Stimulated activated naive CD4-positive, alpha-beta T cell treated with Interleukin-2 at 50 U/mL for 16 hours (primary cell): Measurements from ENCODE around the gene GDI1.

Experiments
- DNase-seq: peaks from one replicate; lab custom pipeline; 2025; lab: John Stamatoyannopoulos, UW

The GDI1 gene

DNA sequence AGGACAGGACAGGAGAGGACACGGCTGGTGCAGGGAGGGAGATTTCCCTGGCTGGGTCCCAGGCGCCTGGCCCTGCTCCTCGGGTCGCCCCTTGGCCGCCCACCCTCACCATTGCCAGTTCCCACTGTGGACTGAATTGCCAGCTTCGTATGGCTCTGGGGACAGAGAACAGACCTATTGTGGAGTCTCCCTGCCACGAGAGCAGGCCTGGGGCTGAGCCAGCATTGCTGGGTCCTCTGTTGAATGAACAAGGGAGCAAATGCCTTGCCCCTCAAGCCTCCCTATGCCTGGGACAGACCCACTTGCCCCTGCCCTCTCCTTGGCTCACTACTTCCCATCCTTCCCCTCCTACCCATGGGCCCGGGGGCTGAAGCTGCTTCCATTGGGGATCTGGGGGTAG, 25.4 kb downstream of the GDI1 start:
- no peak for DNase-seq

DNA sequence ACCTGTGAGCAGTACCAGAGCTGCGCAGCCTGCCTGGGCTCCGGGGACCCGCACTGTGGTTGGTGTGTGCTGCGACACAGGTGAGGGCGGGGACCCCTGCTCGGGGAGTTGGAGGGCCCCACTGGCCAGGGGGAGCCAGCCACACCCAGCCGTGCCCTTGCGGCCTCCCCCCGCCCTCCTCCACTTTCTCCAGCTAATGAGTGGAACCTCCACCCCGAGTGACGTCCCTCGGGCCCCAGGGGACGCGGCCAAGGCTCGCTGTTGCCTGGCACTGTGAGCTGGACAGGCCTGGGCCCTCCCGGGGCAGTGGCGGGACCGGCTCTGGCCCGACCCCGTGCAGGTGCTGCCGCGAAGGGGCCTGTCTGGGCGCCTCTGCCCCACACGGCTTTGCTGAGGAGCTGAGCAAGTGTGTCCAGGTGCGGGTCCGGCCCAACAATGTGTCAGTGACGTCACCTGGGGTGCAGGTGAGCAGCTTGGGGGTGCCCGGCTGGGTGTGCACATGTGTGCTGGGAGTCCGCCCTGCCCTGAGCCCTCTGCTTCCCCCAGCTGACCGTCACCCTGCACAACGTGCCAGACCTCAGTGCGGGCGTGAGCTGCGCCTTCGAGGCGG, 26.8 kb downstream of the GDI1 start:
- no peak for DNase-seq

DNA sequence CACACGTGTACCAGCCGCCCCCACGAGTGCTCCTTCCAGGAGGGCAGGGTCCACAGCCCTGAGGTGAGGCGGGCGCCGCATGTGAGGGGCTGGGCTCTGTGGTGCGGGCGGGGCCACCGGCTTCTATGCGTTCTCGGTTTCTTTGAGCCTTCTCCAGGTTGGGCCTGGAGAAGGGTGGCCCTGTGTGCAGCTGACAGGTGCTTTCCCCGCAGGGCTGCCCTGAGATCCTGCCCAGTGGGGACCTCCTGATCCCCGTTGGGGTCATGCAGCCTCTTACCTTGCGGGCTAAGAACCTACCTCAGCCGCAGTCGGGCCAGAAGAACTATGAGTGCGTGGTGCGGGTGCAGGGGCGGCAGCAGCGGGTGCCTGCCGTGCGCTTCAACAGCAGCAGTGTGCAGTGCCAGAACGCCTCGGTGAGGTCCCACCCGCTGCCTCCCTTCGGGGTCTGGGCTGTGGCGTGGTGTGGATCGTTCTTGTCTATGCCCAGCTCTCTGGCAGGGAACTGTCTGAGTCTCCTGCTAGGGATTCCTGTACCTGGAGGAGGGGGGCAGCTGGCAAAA, 27.9 kb downstream of the GDI1 start:
- no peak for DNase-seq

DNA sequence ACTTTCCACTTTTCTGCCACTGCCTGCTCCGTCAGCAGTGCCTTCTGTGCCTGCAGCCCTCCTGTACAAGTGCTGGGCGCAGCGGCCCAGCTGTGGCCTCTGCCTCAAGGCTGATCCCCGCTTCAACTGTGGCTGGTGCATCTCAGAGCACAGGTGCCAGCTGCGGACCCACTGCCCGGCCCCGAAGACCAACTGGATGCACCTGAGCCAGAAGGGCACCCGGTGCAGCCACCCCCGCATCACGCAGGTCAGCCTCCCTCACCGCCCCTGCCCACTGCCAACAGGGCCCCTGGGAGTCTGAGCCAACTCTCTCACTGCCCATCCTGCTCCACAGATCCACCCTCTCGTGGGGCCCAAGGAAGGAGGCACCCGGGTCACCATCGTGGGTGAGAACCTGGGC, 28.6 kb downstream of the GDI1 start:
- DNase-seq: no peak

DNA sequence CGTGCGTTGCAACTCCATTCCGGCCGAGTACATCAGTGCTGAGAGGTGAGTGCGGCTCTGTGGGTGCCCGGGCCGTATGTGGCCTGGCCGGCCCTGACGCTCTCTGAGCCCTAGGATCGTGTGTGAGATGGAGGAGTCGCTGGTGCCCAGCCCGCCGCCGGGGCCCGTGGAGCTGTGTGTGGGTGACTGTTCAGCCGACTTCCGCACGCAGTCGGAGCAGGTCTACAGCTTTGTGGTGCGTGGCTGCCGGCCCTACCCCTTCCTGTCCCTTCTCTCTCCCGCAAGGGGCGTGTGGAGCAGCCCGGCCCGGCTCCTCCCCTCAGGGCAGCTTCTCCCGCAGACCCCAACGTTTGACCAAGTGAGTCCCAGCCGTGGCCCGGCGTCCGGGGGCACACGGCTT, 29.1 kb downstream of the GDI1 start:
- DNase-seq: no peak

DNA sequence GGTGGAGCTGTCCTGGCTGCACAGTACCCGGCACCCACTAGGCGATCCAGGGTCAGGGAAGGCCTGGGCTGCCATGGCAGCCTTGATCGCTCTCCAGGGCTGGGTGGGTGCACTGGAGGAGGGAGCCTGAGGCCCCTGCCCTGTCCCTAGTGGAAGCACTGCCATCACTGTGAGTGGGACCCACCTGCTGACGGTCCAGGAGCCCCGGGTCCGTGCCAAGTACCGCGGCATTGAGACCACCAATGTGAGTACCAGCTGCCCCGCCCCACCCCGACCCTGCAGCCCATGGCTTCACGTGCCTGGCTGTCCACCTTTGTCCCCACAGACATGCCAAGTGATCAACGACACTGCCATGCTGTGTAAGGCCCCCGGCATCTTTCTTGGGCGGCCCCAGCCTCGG, 30.0 kb downstream of the GDI1 start:
- DNase-seq: no peak

DNA sequence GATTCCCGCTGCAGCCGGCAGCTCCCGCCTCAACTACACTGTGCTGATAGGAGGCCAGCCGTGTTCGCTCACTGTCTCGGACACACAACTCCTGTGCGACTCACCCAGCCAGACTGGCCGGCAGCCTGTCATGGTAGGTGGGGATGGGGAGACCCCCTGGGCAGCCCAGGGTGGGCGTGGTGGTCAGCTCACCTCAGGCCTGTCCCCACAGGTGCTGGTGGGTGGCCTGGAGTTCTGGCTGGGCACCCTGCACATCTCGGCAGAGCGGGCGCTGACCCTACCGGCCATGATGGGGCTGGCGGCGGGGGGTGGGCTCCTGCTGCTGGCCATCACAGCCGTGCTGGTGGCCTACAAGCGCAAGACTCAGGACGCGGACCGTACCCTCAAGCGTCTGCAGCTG, 30.6 kb downstream of the GDI1 start:
- DNase-seq: no peak

DNA sequence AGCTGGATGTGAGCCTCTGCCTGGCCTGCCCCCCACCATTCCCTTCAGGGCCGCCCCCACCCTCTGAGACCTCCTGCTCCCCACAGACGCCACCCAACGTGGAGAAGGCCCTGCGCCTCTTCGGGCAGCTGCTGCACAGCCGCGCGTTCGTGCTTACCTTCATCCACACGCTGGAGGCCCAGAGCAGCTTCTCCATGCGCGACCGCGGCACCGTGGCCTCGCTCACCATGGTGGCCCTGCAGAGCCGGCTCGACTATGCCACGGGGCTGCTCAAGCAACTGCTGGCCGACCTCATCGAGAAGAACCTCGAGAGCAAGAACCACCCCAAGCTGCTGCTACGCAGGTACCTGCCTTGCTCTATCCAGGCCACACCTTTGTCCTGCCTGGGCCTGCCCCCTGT, 31.3 kb downstream of the GDI1 start:
- no peak for DNase-seq

DNA sequence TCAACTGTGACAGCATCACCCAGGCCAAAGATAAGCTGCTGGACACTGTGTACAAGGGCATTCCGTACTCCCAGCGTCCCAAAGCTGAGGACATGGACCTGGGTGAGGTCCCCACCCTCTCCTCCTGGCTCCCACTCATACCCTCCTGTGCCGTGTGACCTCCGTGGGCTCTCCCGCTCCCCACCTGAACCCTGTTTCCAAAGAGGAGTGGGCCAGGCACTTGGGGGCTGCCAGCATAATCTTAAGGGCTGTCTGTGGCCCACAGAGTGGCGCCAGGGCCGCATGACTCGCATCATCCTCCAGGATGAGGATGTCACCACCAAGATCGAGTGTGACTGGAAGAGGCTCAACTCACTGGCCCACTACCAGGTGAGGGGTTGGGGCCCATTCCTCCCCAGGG, 32.2 kb downstream of the GDI1 start:
- DNase-seq: no peak

DNA sequence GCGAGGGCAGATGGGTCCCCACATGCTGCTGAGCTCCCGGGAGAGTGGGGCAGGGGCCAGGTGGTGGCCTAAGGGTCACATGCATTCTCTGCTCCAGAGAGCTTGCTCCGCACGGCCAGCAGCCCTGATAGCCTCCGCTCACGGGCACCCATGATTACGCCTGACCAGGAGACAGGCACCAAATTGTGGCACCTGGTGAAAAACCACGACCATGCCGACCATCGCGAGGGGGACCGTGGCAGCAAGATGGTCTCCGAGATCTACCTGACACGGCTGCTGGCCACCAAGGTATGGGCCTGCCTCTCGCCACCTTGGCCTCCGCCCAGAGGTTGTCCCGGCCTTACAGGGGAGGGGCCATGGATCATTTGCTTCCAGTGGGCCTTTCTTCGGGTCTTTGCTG, 32.9 kb downstream of the GDI1 start:
- no peak for DNase-seq

DNA sequence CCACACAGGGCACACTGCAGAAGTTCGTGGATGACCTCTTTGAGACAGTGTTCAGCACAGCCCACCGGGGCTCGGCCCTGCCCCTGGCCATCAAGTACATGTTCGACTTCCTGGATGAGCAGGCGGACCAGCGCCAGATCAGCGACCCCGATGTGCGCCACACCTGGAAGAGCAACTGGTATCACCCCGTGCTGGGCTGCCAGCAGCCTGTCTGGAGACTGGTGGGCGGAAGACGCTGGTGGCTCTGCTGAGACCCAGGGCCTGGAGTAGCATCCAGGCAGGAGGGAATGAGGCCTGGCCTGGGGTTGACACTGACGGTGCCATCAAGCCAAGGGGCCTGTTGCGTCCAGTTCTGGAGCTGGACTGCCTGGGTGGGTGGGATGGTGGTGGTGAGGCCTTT, 33.5 kb downstream of the GDI1 start:
- DNase-seq: no peak

DNA sequence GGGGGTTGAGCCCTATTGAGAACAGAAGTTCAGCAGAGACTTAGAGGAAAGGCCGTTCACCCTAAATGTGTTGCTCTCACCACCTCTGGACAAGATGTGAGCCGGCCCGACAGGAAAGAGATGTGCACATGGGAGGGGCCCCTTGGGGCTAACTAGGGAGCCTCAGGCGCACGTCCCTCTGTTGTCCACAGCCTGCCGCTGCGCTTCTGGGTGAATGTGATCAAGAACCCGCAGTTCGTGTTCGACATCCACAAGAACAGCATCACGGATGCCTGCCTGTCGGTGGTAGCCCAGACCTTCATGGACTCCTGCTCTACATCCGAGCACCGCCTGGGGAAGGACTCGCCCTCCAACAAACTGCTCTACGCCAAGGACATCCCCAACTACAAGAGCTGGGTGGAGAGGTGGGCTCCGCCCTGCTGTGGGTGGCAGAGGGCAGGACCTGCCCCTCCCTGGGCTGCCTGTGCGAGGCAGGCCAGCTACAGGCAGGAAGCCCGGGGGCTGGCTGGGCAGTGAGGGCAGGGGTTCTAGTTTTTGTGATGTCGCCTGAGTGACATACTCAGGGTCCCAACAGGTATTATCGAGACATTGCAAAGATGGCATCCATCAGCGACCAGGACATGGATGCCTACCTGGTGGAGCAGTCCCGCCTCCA, 34.1 kb downstream of the GDI1 start:
- no peak for DNase-seq

DNA sequence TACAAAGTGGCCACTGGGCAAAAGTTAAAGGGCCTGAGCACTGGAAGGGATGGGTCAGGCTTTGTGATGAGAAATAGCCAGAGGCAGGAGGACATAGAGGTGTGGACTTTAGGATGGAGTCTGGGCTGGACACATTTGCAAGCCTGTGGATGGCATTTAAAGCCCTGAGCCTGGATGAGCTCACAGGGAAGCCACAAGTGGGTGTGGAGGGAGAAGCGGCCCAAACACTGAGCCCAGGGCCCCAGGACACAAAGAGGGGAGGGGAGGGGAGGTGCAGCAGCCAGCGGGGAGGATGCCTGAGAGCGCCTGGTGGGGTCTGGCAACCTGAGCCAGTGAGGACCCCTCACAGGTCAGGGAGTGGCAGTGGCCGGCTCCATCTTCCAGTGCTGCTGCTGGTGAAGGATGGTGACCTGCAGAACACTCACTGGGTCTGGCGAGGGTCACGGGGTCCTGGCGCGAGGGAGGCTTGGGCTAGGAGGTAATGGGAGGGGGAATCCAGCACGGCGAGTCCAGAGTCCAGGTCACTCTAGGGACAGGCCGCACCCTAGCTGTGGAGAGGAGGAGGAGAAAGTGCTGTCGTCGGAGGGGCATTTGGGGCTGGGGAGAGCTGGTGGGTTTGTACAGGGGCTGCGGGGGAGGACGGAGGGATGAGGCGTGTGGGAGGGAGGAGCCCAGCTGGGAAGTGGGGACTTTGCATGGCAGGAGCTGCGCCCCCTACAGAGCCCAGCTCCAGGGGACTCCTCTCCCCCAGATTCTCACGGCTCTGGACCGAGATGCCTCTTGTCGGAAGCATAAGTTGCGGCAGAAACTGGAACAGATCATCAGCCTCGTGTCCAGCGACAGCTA, 35.1 kb downstream of the GDI1 start:
- no peak for DNase-seq

DNA sequence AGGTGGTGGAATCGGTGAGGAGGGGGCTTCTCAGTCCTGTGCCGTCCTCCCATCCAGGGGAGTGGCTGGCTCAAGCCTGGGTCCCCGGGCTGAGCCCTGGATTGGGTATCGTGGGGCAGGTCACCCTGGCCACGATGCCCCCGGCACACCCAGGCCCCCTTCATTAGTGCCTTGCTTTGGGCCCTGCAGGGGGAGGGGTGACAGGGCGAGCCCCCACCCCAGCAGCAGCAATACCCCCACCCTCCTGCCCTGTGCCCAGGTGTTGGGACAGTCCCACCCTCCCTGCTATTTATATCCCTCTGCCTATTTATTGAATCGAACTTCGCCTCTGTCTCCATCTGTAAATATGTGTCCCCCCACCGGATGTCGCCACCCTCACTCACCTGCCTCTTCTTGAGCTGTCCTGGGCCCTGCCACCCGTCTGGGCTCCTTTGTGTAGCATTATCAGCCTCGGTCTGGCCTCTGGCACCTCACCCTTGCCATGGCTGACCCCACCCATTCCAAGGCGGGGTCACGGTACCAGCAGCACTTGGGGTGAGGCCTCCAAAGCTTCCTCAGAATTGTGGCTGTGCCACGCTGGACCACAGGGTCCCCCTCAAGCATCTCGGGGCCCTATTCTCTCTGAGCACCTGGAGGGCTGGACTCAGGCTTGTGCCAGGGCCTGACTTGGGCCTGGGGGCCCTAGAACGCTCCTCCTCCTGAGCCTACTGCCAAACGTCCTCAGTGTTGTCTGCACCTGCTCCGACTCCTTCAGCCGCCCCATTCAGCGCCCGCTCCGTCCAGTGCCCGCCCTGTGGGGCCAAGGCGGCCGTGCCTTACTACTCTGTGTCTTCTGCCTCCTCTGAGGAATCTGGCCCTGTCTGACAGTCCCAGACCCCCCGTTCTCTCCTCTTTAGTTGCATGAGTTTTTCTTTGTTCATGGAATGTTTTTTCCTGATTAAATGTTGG, 36.0 kb downstream of the GDI1 start:
- DNase-seq: no peak

DNA sequence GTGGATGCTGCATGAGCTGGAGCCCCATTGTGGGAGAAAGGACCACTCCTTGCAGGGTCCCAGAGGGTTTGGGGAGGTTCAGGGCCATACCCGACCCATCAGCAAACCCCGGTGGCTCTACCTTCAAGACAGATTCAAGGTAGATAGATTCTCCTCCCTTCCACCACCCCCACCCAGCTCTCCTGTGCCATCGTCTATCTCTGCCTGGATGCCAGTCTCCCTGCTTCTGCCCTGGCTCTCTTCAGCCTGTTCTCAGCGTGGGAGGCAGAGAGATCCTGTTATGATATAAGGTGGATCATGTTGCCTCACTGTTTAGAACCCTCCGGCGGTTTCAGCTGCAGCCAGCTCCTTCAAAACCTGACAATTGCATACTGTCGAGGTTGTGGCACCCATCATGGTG, 36.7 kb downstream of the GDI1 start:
- no peak for DNase-seq

DNA sequence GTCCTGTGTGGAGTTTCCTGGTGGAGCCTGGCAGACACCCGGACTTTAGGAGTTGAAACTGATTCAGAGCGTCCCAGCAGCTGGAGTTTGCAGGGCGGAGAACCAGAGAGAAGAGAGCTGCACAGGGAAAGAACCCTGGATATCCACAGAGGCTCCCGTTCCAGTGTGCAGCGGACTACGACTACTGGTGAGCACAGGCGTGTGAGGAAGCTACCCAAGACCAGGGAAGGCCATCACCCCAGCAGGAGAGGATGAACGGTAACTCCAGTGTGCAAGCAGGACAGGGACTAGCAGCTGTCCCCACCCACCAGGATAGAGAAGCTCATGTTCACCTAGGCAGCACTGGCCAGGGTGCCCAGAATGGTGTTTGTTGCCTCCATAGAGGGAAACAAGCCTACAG, 39.9 kb downstream of the GDI1 start:
- DNase-seq: no peak

DNA sequence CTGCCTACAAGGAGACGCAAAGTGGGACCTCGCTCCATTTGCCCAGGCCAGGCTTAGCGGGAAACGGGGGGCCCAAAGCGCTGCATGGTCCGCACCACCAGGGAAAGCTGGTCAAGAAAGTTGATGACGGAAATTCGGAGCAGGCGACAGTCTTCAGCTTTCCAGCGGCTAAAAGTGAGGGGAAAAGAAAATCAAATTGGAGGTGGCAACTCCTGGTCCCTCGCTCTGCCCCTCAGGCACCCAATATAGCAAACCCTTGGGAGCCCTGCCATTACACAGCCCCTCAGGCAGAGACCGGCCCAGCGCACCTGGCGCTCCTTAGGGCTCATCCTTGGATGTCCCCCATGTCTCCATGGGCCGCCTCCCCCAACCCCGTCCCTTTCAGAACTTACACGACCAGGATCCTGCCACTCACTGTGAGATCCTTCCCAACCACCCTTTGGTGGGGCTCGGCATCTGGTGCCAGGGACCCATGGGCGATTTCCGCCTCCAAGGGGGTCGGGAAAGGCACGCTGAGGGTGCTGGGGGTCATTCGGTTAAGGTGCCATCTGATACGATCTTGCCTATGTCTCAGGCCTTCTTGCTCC, 41.0 kb downstream of the GDI1 start:
- no peak for DNase-seq

DNA sequence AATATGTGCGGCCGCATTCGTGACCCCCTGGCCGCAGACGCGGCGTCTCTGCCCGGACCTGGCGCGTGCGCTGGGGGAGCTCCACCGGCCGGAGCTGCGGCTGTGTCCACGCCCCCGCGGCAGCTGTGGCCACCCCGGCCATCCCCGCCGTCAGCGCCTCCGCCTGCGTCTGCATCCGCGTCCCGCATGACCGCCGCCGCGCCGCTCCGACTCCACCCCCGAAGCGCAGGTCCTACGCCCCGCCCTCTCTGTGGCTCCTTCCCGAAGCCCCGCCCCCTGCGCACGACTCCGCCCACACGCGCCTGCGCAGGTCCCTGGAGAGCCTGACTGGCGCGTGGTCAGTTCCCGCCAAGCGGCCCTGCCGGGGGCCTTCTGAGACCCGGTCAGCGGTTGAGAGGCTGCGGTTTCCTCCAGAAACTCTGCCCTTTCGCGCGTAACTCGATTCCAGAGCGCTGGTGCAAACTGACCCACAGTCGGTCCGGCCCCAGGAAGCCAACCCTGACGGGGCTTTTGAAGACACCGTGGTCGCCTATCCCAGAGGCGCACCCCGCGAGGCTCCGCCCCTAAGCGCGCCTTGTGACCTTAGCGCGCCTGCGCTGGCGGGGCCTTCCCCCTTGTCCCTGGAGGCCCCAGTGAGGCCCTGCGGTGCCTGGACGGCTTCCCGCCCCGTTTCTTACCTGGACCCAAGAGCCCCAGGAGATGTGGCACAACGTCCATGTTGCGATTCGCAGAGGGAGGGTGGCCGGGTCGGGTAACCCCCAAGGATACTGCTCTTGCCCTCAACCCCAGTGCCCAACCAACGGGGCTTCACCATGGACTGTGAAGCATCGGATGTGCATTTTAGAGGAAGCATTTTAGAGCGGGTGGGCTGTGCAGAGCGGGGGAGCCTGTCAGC, 42.0 kb downstream of the GDI1 start, which contains the start of gene LAGE3:
Gene LAGE3 (minus strand): TSS at position 554 of the 895 bp plus-strand sequence. CDS start 366 bp downstream, at position 188.
- peak; percentile 88 for DNase-seq

DNA sequence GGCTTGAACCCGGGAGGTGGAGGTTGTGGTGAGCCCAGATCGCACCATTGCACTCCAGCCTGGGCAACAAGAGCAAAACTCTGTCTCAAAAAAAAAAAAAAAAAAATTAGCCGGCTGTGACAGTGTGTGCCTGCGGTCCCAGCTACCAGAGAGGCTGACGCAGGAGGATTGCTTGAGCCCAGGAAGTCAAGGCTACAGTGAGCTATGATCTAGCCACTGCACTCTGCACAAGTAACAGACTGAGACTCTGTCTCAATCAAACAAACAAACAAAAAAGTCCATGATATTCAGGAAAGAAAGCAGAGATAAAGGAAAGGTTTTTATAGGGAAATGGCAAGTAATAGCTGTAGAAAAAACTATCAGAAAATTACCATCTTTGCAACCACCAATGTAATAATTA, 44.2 kb downstream of the GDI1 start:
- DNase-seq: no peak

DNA sequence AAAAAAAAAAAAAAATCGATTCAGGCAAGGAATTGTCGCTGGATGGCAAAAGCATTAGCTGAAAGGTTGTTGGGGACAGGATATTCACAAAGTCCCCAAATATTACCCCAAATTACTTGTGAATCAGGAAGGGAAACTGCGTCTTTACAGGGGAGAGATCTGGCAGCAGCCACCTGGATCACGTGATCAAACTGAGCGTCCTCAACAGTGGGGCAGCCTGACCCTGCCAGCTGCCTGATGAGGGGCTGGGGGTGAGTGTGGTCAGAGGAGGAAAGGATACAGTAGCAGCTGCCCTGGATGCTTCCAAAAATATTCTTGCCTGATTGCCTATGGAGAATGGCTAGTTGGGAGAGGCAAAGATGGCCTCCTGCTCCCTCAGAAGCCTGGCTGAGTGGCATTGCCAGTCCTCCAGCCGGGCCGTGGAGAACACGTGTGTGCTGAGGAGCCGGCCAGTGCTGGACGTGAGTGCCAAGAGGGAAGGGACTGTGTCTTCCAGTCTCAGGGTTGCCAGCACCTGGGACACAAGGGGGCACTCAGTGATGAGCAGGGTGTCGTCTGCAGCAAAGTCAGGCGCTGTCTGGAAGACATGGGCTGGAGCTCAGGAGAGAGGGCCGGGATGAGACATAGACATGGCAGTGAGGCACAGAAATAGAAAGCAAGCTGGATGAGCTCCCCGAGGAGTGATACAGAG, 45.1 kb downstream of the GDI1 start:
- no peak for DNase-seq
